Activated CD8-positive, alpha-beta T cell treated with anti-CD3 and anti-CD28 coated beads for 36 hours (primary cell): ENCODE results near the gene FGF14. TPM values are rescaled to one million over a fixed set of nuclear protein-coding genes. Genes with fewer than 3 reads are reported as not detected.

ENCODE experiments used
- ATAC-seq: fragments of 200-7000 bp; cut with Tn5 transposase; one replicate; pipeline ENCODE4 v1.10.0; 2021; ENCODE audit warnings: mild to moderate bottlenecking, moderate library complexity
- CTCF ChIA-PET: fragments of 350-600 bp; sonication (Branson Sonifier 250); formaldehyde crosslinking; loops from one replicate; lab custom pipeline; 2021; ENCODE audit warnings: antibody characterized with exemption; lab: Charles Lee
- POLR2A ChIA-PET: fragments of 350-600 bp; sonication (Branson Sonifier 250); formaldehyde crosslinking; loops from one replicate; lab custom pipeline; 2021; ENCODE audit warnings: antibody characterized with exemption; lab: Charles Lee
- DNase-seq: peaks from one replicate; pipeline ENCODE4 v3.0.0-alpha.2; 2020
- H3K27ac Mint-ChIP-seq: one replicate; pipeline ENCODE4 v1.8.0; 2021; ENCODE audit warnings: mild to moderate bottlenecking, mixed read lengths
- H3K27me3 Mint-ChIP-seq: one replicate; pipeline ENCODE4 v1.8.0; 2021; ENCODE audit warnings: mixed read lengths
- H3K36me3 Mint-ChIP-seq: one replicate; pipeline ENCODE4 v1.8.0; 2021; ENCODE audit warnings: low read depth, mixed read lengths
- H3K4me1 Mint-ChIP-seq: one replicate; pipeline ENCODE4 v1.8.0; 2021; ENCODE audit warnings: low read depth, mixed read lengths
- H3K4me3 Mint-ChIP-seq: one replicate; pipeline ENCODE4 v1.8.0; 2021; ENCODE audit warnings: mild to moderate bottlenecking, moderate library complexity, mixed read lengths
- H3K9me3 Mint-ChIP-seq: one replicate; pipeline ENCODE4 v1.8.0; 2021; ENCODE audit warnings: mixed read lengths
- CTCF ChIP-seq: fragments of 200-600 bp; IDR thresholded peaks from one replicate; pipeline ENCODE4 v1.8.0; 2022; ENCODE audit warnings: antibody characterized with exemption, mild to moderate bottlenecking
- intact Hi-C: fragments of 100-400 bp; cut with micrococcal nuclease; formaldehyde crosslinking; loops from one replicate; pipeline ENCODE4 v1.10.0; 2022
- total RNA-seq, 2 experiments: library from RNA; stranded (reverse); gene quantifications; one replicate each; pipeline ENCODE4 v1.2.3, GENCODE V29; 2021

FGF14 gene
- total RNA-seq, 2 experiments from 2014 or later = not detected

- TF ChIP-seq CTCF = no peak
Observed at GRCh38 chr13:102195566-102196462, 206.0 kb downstream of the FGF14 start.

GRCh38 chr13:102192858-102193257 lies 209.0 kb downstream of the FGF14 start:
- no peaks in the 10 kb centered on the region for H3K36me3 Mint-ChIP-seq
- no peak overlapping the region for H3K4me3 Mint-ChIP-seq
- no peak overlapping the region for H3K27ac Mint-ChIP-seq
- ChIA-PET POLR2A (no interaction called here), CTCF (no interaction called here)
- TF ChIP-seq CTCF = no peak
- no peaks in the 10 kb centered on the region for H3K9me3 Mint-ChIP-seq
- H3K4me1 Mint-ChIP-seq = peaks cover 2% of the 10 kb centered on the region
- DNase-seq (no peak), ATAC-seq (no peak)
- H3K27me3 Mint-ChIP-seq = peaks cover 2% of the 10 kb centered on the region
- intact Hi-C loops = no loop called here

More at GRCh38 chr13:102195566-102196462, 206.0 kb downstream of the FGF14 start:
- Mint-ChIP-seq H3K4me1 (peaks cover 2% of the 10 kb centered on the region), H3K9me3 (no peaks in the 10 kb centered on the region), H3K27me3 (peaks cover 2% of the 10 kb centered on the region), H3K27ac (no peak overlapping the region), H3K36me3 (no peaks in the 10 kb centered on the region), H3K4me3 (no peak overlapping the region)
- CTCF ChIA-PET = interaction anchor here (0.6 to 0.7 kb wide), 2 partner anchors 110 to 359 kb away, joined by 3 read pairs; no protein-coding TSS in a partner anchor
- intact Hi-C loops = no loop called here
- ATAC-seq (no peak), DNase-seq (no peak)
- POLR2A ChIA-PET = no interaction called here

- Mint-ChIP-seq H3K27ac (no peak overlapping the region), H3K4me1 (peaks cover 2% of the 10 kb centered on the region), H3K27me3 (peaks cover 2% of the 10 kb centered on the region), H3K9me3 (no peaks in the 10 kb centered on the region), H3K36me3 (no peaks in the 10 kb centered on the region), H3K4me3 (no peak overlapping the region)
- no peak for ATAC-seq
- no peak for DNase-seq
- CTCF ChIA-PET = no interaction called here
- intact Hi-C loops = no loop called here
- no peak for TF ChIP-seq CTCF
- POLR2A ChIA-PET = no interaction called here
Observed at GRCh38 chr13:102191951-102192502, 209.8 kb downstream of the FGF14 start.

- Mint-ChIP-seq H3K36me3 (no peaks in the 10 kb centered on the region), H3K27ac (no peak overlapping the region), H3K4me1 (peaks cover 2% of the 10 kb centered on the region), H3K27me3 (peaks cover 2% of the 10 kb centered on the region), H3K4me3 (no peak overlapping the region), H3K9me3 (no peaks in the 10 kb centered on the region)
- ChIA-PET POLR2A (no interaction called here), CTCF (no interaction called here)
- no peak for TF ChIP-seq CTCF
- DNase-seq = no peak
- no peak for ATAC-seq
- intact Hi-C loops = no loop called here
Observed at GRCh38 chr13:102190930-102191329, 210.9 kb downstream of the FGF14 start.

- ATAC-seq = no peak
- Mint-ChIP-seq H3K27ac (no peak overlapping the region), H3K4me3 (no peak overlapping the region), H3K27me3 (no peaks in the 10 kb centered on the region), H3K36me3 (no peaks in the 10 kb centered on the region), H3K9me3 (no peaks in the 10 kb centered on the region), H3K4me1 (no peaks in the 10 kb centered on the region)
- DNase-seq = no peak
- TF ChIP-seq CTCF = no peak
- ChIA-PET POLR2A (no interaction called here), CTCF (no interaction called here)
- intact Hi-C loops = no loop called here
Observed at GRCh38 chr13:102187313-102187712, 214.5 kb downstream of the FGF14 start.
